Common myeloid progenitor, CD34-positive (primary cell): ENCODE measurements around the gene ZFP64.
"Not testable (repeated sequence)": the region's sequence is repeated elsewhere in the genome, so short reads cannot be mapped to it uniquely, and the experiment has no call there.

Experiments
- CTCF ChIA-PET: fragments of 350-600 bp; sonication (Branson Sonifier 250); formaldehyde crosslinking; loops from one replicate; lab custom pipeline; 2021; ENCODE audit warnings: antibody characterized with exemption; lab: Charles Lee
- POLR2A ChIA-PET: fragments of 350-600 bp; sonication (Branson Sonifier 250); formaldehyde crosslinking; loops from one replicate; lab custom pipeline; 2021; ENCODE audit warnings: antibody characterized with exemption; lab: Charles Lee
- DNase-seq, 3 donors: peaks; one replicate each; pipeline versions ENCODE4 v3.0.0 to v3.0.0-alpha.2; 2013
- H3K27ac ChIP-seq, 2 experiments: 1 replicate in 1 of 2; 2 replicates in 1 of 2; pipeline ENCODE4 v1.7.0; 2013; ENCODE audit warnings: inconsistent platforms in 2 of 2, low read length in 2 of 2, mild to moderate bottlenecking in 2 of 2, low read depth in 1 of 2, moderate library complexity in 1 of 2; ENCODE audit not compliant: severe bottlenecking in 2 of 2, insufficient read depth in 1 of 2, poor library complexity in 1 of 2
- H3K27me3 ChIP-seq, 5 experiments: replicated peaks in 2 of 5; 1 replicate in 3 of 5; 2 replicates in 2 of 5; pipeline versions ENCODE4 v1.6.1 to v1.7.0; 2013; ENCODE audit warnings: low read length in 4 of 5, mild to moderate bottlenecking in 2 of 5, moderate library complexity in 2 of 5, inconsistent platforms in 1 of 5; ENCODE audit not compliant: insufficient read depth in 5 of 5, control insufficient read depth in 4 of 5
- H3K36me3 ChIP-seq, 4 experiments: 1 replicate in 2 of 4; 2 replicates in 2 of 4; pipeline versions ENCODE4 v1.6.1 to v1.7.0; 2013; ENCODE audit warnings: low read length in 3 of 4, control low read depth in 1 of 4, mild to moderate bottlenecking in 1 of 4; ENCODE audit not compliant: control insufficient read depth in 4 of 4, insufficient read depth in 4 of 4
- H3K4me1 ChIP-seq, 4 experiments: 1 replicate in 3 of 4; 2 replicates in 1 of 4; pipeline versions ENCODE4 v1.6.1 to v1.7.1; 2013; ENCODE audit warnings: low read length in 3 of 4, mild to moderate bottlenecking in 3 of 4, control low read depth in 1 of 4, inconsistent platforms in 1 of 4, moderate library complexity in 1 of 4; ENCODE audit not compliant: control insufficient read depth in 4 of 4, insufficient read depth in 4 of 4; ENCODE audit errors: control extremely low read depth in 1 of 4
- H3K4me3 ChIP-seq, 7 experiments: 1 replicate in 4 of 7; 2 replicates in 3 of 7; pipeline versions ENCODE4 v1.5.1 to v1.7.0; 2013; ENCODE audit warnings: mild to moderate bottlenecking in 7 of 7, low read length in 6 of 7, moderate library complexity in 6 of 7, inconsistent platforms in 2 of 7, low read depth in 2 of 7, control low read depth in 1 of 7; ENCODE audit not compliant: insufficient read depth in 4 of 7, control insufficient read depth in 1 of 7; ENCODE audit errors: extremely low read depth in 1 of 7
- H3K9me3 ChIP-seq, 5 experiments: 1 replicate in 4 of 5; 2 replicates in 1 of 5; pipeline versions ENCODE4 v1.6.1 to v1.7.1; 2013; ENCODE audit warnings: low read length in 4 of 5, mild to moderate bottlenecking in 2 of 5, inconsistent platforms in 1 of 5, low read depth in 1 of 5, moderate library complexity in 1 of 5; ENCODE audit not compliant: control insufficient read depth in 4 of 5, insufficient read depth in 2 of 5; ENCODE audit errors: control extremely low read depth in 1 of 5
- WGBS: methylation state at CpG from one replicate; pipeline ENCODE4 v1.1.5; 2013; ENCODE audit not compliant: insufficient coverage; 5-methylcytosine and 5-hydroxymethylcytosine counted together

ZFP64 gene

DNA sequence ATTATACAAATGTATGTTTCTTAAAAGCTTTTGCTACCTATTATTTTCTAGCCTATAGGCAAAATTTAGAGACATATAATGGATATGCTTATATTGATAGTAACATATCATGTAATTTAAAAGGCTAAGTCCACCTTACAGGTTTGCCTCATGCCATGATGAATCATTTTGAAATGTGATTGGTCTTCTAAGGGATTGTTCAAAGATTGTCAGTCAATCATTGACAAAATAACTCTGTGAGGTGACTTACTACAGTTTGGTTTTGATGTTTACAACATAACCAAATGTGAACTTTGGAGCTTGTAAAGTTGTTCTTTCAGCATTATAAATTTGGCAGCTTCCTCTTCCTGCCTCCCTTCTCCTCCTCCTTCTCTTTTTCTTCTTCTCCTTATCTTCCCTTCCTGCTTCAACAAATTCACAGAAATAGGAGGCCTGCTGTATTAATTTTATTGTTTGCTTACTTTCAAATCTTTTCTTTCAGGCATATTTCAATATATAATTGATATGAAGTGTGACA, 39.7 kb upstream of the ZFP64 start:
- ChIA-PET CTCF (no interaction called here), POLR2A (no interaction called here)
- H3K4me1 ChIP-seq, result peaks cover 0 to 2% (median 0%) of the 10 kb centered on the region in 4 experiments
- H3K4me3 ChIP-seq, result no peak overlapping the region
- H3K27ac ChIP-seq, result no peak overlapping the region
- no peaks in the 10 kb centered on the region for H3K36me3 ChIP-seq
- no peak for DNase-seq
- H3K9me3 ChIP-seq, result no peaks in the 10 kb centered on the region
- peaks cover 0 to 3% (median 2%) of the 10 kb centered on the region in 5 experiments for H3K27me3 ChIP-seq

DNA sequence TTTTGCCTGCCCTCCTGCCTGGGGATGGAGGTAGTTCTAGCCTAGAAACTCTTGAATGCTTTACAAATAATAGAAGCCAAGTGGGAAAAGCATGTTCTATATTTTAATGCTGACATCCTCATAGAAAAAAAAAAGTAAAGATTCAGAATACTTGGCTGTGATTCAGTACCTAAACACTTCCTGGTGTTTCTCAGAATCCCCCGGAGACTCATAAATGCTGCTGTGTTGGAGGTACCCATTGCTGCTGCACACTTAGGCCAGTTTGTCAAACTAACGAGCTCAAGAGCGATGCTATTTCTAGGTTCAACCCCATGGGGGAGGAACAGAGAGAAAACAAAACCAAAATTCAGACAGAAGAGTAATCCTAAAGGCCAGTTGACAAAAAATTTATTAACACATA, 38.8 kb upstream of the ZFP64 start:
- Histone ChIP-seq H3K27ac (no peak overlapping the region), H3K4me1 (peaks cover 0 to 2% (median 0%) of the 10 kb centered on the region in 4 experiments), H3K4me3 (no peak overlapping the region), H3K9me3 (no peaks in the 10 kb centered on the region), H3K27me3 (peaks cover 0 to 4% (median 2%) of the 10 kb centered on the region in 5 experiments), H3K36me3 (no peaks in the 10 kb centered on the region)
- DNase-seq, result no peak
- POLR2A ChIA-PET, result interaction anchor here (0.6 kb wide), 1 partner anchor 329 kb away, joined by 3 read pairs; no protein-coding TSS in a partner anchor
- WGBS, result 69% methylated on average over 2 of the region's 3 CpGs
- CTCF ChIA-PET, result interaction anchor here (0.7 kb wide), 1 partner anchor 664 kb away, joined by 3 read pairs; no protein-coding TSS in a partner anchor

DNA sequence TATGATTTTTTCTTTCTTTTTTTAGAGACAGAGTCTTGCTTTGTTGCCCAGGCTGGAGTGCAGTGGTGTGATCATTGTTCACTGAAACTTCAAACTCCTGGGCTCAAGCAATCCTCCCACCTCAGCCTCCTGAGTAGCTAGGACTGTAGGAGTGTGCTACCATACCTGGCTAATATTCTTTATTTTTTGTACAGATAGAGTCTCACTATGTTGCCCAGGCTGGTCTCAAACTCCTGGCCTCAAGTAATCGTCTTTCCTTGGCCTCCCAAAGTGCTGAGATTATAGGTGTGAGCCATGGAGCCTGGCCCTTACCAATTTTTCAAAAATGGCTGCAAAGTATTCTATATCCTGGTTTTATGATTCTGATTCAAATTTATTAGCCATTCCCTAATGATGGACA, 37.8 kb upstream of the ZFP64 start:
- 100% methylated on average over 1 of the region's 1 CpG for WGBS
- H3K27me3 ChIP-seq, H3K36me3 ChIP-seq, H3K27ac ChIP-seq, DNase-seq, H3K4me3 ChIP-seq, CTCF ChIA-PET, H3K9me3 ChIP-seq, H3K4me1 ChIP-seq, POLR2A ChIA-PET: not testable (repeated sequence)

DNA sequence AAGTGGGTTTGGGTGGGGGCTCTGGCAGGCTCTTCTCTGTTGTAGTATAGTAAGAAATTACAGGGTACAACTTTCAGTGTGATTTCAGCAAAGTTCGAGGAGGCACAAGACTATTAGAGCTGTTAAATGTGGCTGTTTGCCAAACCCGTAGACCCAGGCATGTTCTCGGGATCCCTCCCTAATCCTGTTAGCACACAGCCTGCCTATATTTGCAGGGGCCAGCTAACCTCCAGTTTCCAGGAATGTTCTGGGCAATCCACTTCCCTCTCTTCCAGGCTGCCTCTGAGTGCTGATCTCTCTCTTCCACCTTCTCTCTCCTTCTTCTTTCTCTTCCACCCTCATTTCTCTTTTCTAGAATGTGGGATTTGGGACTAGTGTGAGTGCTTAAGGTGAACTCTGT, 34.8 kb upstream of the ZFP64 start:
- no peaks in the 10 kb centered on the region for H3K36me3 ChIP-seq
- ChIA-PET POLR2A (no interaction called here), CTCF (no interaction called here)
- no peak for DNase-seq
- WGBS, result 84% methylated on average over 3 of the region's 3 CpGs
- peaks cover 0 to 1% (median 0%) of the 10 kb centered on the region in 4 experiments for H3K4me1 ChIP-seq
- no peaks in the 10 kb centered on the region for H3K9me3 ChIP-seq
- H3K27me3 ChIP-seq, result peaks cover 2 to 12% (median 2%) of the 10 kb centered on the region in 5 experiments
- H3K27ac ChIP-seq, result no peak overlapping the region
- no peak overlapping the region for H3K4me3 ChIP-seq

DNA sequence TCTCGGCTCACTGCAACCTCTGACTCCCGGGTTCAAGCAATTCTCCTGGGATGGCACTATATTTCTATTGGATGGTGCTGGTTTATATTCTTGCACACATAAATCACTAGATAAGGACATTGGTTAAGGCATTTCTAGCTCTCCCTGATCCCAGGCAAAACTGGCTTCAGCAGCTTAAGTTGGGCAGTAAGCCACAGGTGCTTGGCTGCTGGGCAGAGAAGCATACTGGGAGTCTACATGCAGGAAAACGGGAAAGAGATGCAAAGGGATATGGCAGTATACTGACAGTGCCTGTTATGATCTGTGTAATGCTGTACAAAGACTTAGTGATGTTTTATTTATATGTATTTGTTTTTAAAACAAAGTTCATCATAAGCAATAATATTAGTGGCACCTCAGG, 33.3 kb upstream of the ZFP64 start:
- Histone ChIP-seq H3K4me1 (no peaks in the 10 kb centered on the region), H3K36me3 (no peaks in the 10 kb centered on the region), H3K4me3 (no peak overlapping the region), H3K27ac (no peak overlapping the region), H3K27me3 (peaks cover 2 to 12% (median 2%) of the 10 kb centered on the region in 5 experiments), H3K9me3 (peaks cover 0 to 11% (median 3%) of the 10 kb centered on the region in 5 experiments)
- ChIA-PET POLR2A (no interaction called here), CTCF (no interaction called here)
- no CpG with 5 or more reads among the region's 3 CpGs for WGBS
- DNase-seq, result no peak

DNA sequence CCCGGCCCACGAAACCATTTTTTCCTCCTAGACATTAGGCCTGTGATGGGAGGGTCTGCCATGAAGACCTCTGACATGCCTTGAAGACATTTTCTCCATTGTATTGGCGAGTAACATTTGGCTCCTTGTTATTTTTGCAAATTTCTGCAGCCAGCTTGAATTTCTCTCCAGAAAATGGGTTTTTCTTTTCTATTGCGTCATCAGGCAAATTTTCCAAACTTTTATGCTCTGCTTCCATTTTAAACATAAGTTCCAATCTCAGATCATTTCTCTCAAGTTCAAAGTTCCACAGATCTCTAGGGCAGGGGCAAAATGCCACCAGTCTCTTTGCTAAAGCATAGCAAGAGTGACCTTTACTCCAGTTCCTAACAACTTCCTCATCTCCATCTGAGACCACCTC, 29.8 kb upstream of the ZFP64 start:
- Histone ChIP-seq H3K9me3 (peaks cover 0 to 24% (median 8%) of the 10 kb centered on the region in 5 experiments), H3K27me3 (peaks cover 0 to 10% (median 2%) of the 10 kb centered on the region in 5 experiments)
- H3K36me3 ChIP-seq, H3K4me1 ChIP-seq, CTCF ChIA-PET, H3K4me3 ChIP-seq, DNase-seq, H3K27ac ChIP-seq, POLR2A ChIA-PET: not testable (repeated sequence)
- 97% methylated on average over 4 of the region's 4 CpGs for whole genome bisulfite sequencing

DNA sequence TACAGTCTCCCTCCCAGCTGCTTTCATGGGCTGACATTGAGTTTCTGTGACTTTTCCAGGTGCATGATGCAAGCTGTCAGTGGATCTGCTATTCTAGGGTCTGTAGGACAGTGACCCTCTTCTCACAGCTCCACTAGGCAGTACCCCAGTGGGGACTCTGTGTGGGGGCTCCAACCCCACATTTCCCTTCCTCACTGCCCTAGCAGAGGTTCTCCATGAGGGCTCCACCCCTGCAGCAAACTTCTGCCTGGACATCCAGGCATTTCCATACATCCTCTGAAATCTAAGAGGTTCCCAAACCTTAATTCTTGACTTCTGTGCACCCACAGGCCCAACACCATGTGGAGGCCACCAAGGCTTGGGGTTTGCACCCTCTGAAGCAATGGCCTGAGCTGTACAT, 29.3 kb upstream of the ZFP64 start:
- DNase-seq, CTCF ChIA-PET, H3K27me3 ChIP-seq, H3K36me3 ChIP-seq, POLR2A ChIA-PET, H3K4me1 ChIP-seq, H3K4me3 ChIP-seq, H3K27ac ChIP-seq: not testable (repeated sequence)
- H3K9me3 ChIP-seq, result peaks cover 0 to 25% (median 8%) of the 10 kb centered on the region in 5 experiments
